Esophagus squamous epithelium (tissue), 4 donors: ENCODE data around the gene UBE3A.

Experiments
- CTCF ChIP-seq, 6 experiments: fragments of 450-650 bp in 4 of 6; fragments of 200-600 bp in 2 of 6; sonication (generic) in 2 of 6; IDR thresholded peaks; one replicate each; pipeline ENCODE4 v1.5.1; 2016 to 2019; ENCODE audit warnings: antibody characterized with exemption in 6 of 6, mild to moderate bottlenecking in 4 of 6, moderate library complexity in 4 of 6
- POLR2A ChIP-seq, 4 donors: fragments of 450-650 bp; IDR thresholded peaks; one replicate each; pipeline ENCODE4 v1.6.1; 2017; ENCODE audit warnings: antibody characterized with exemption in 4 of 4, mild to moderate bottlenecking in 4 of 4, moderate library complexity in 3 of 4

- TF ChIP-seq CTCF (IDR thresholded peaks at IDR 0.05) = no peak
- no peak for TF ChIP-seq POLR2A (IDR thresholded peaks at IDR 0.05)
These were observed 46.0 kb downstream of the UBE3A start for GRCh38 chr15:25392806-25393205.
